ENCODE data around the gene CARD11.

DNA sequence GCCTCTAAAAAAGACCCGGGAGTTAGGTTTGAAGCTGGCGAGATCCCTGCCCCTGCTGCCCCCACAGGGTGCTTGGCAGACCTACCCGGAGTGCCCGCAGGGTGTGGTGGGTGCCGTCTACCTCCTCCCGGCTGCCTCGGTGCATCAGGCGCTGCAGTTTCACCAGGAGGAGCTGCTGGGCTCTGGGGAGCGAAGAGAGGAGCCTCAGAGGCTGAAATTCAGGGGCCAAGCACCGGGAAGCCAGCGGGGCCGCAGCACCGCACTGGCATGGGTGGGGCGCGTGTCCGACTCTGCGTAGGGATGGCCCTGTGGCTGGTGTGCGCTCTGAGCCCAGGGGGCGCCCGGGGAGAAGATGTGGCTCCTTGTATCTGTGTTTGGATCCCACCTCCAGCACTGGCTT is 125.3 kb downstream of the CARD11 start:
- TF ChIP-seq, protein P1, sequence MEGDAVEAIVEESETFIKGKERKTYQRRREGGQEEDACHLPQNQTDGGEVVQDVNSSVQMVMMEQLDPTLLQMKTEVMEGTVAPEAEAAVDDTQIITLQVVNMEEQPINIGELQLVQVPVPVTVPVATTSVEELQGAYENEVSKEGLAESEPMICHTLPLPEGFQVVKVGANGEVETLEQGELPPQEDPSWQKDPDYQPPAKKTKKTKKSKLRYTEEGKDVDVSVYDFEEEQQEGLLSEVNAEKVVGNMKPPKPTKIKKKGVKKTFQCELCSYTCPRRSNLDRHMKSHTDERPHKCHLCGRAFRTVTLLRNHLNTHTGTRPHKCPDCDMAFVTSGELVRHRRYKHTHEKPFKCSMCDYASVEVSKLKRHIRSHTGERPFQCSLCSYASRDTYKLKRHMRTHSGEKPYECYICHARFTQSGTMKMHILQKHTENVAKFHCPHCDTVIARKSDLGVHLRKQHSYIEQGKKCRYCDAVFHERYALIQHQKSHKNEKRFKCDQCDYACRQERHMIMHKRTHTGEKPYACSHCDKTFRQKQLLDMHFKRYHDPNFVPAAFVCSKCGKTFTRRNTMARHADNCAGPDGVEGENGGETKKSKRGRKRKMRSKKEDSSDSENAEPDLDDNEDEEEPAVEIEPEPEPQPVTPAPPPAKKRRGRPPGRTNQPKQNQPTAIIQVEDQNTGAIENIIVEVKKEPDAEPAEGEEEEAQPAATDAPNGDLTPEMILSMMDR (IDR thresholded peaks at IDR 0.05; ENCODE audit: poor library complexity, severe bottlenecking) = no peak
- no peak for TF ChIP-seq EP300 (conservative IDR thresholded peaks at IDR 0.05; ENCODE audit: poor library complexity, severe bottlenecking)
- TF ChIP-seq, protein P2, sequence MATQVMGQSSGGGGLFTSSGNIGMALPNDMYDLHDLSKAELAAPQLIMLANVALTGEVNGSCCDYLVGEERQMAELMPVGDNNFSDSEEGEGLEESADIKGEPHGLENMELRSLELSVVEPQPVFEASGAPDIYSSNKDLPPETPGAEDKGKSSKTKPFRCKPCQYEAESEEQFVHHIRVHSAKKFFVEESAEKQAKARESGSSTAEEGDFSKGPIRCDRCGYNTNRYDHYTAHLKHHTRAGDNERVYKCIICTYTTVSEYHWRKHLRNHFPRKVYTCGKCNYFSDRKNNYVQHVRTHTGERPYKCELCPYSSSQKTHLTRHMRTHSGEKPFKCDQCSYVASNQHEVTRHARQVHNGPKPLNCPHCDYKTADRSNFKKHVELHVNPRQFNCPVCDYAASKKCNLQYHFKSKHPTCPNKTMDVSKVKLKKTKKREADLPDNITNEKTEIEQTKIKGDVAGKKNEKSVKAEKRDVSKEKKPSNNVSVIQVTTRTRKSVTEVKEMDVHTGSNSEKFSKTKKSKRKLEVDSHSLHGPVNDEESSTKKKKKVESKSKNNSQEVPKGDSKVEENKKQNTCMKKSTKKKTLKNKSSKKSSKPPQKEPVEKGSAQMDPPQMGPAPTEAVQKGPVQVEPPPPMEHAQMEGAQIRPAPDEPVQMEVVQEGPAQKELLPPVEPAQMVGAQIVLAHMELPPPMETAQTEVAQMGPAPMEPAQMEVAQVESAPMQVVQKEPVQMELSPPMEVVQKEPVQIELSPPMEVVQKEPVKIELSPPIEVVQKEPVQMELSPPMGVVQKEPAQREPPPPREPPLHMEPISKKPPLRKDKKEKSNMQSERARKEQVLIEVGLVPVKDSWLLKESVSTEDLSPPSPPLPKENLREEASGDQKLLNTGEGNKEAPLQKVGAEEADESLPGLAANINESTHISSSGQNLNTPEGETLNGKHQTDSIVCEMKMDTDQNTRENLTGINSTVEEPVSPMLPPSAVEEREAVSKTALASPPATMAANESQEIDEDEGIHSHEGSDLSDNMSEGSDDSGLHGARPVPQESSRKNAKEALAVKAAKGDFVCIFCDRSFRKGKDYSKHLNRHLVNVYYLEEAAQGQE (IDR thresholded peaks at IDR 0.05; ENCODE audit: borderline replicate concordance) = no peak
